HG03196 (cell line): ENCODE results near the gene RNF215.
"Not testable (repeated sequence)": the region's sequence is repeated elsewhere in the genome, so short reads cannot be mapped to it uniquely, and the experiment has no call there.

Source experiments
- ATAC-seq: cut with Tn5 transposase; IDR thresholded peaks from one replicate; pipeline ENCODE4 v1.9.1; 2021; ENCODE audit not compliant: unreplicated experiment

Gene RNF215

DNA sequence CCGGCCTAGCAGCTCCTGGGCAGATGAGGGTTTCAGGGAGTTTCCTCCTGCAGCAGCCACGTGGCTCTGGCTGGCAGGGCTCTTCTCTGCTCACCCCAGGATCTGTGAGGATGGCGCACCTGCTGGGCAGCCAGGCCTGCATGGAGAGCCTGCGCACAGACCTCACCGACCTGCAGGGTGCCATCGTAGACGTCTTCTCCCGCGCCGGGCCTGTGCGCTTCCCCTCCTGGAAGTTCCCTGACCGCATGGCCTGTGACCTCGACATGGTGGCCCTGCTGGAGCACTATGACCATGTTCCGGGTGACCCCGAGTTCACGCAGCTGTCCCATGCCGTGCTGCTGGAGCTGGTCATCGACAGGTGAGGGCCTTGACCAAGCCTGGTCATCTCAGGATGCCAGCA lies 21.3 kb downstream of the RNF215 start:
- no peak for ATAC-seq

DNA sequence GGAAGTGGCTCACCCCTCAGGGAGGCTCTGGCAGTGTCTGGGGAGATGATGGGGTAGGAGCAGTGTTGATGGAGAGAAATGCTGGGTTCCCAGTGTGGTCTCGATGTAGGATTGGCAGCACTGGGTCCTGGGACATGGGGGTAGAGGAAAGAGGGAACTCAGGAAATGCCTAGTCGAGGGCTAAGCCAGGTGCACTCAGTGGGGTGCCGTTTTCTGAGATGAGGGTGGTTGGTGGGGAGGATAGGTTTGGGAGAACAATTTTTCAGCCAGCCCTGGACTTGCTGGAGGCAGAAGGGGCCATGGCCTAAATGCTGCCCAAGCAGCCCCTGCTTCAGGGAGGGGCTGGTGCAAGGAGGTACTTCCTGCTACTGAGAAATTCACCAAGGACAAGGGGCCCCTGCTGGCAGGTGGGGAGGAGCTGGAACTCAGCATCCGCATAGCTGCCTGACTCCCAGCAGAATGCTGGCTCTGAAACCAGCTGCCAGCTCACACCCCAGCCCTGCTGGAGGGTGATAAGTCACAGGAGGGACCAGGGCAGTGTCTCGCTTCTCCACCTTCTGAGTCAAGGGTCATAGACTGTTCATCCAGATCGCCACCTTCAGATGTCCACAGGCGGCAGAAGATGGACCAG lies 24.4 kb downstream of the RNF215 start:
- ATAC-seq, result no peak

DNA sequence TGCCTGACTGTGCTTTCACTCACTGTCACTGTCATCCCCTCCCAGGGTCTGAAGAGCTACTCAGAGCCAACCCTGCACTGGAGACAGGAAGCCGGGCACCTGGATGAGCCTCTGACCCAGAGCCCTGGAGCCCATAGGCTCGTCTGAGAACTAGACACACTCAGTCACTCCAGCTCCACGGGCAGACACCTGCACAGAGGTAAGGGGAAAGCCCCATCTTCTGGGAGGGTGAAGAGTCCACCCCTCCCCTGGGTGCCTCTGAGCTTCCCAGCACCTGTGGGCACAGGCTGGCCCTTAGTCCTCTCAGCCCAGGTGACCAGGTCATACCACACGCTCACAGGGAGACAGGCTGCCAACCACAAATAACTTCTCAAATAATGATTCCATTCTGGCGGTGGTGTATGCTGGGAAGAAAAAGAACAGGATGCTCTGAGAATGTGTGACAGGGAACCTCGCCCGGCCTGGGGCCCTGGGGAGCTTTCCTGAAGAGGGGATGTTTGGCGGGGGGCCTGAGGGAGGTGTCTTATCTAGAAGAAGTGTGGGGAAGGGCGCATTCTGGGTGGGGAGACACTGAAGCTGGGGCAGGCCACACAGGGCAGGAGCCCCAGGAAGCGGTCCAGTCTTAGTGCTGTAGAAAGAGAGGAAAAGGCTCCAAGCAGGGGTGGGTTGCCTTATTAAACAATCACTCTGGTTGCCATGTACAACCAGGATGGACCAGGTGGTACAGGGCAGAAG lies 25.1 kb downstream of the RNF215 start:
- no peak for ATAC-seq

DNA sequence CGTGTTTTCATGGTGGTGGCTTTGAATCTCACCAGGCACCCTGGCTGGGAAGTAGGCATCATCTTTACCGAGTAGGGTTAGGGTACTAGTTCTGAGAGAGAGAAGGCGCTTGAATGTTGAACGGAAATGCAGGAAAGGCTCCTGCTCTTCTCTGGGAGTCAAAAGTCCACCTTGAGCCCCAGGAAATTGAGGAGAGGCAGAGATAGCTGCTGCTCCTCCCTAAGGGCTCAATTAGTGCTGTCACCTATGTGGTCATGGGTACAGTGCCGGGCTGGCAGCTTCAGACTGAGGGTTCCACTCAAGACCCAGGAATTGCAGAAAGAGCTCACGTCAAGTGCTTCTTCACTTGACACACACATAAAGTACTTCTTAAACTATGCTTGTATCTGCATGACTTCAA lies 28.7 kb downstream of the RNF215 start:
- ATAC-seq, result no peak

DNA sequence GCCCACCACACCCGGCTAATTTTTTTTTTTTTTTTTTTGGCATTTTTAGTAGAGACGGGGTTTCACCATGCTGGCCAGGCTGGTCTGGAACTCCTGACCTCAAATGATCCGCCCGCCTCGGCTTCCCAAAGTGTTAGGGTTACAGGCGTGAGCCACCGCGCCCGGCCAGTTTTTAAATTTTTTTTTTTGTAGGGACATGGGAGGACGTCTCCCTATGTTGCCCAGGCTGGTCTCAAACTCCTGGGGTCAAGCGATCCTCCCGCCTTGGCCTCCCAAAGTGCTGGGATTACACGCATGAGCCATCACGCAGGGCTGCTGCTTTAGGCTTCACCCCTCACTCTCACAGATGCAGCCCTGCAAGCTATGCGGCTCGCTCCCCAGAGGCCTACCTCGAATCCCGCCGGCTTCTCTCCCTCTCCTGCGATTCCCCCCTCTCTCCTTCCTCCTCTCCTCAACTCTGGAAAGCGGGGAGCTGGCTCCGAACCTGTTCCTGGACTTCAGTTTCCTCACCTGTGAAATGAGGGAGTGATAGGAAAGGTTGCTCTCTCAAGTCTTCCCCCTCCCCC lies 29.5 kb downstream of the RNF215 start:
- ATAC-seq, result no peak

DNA sequence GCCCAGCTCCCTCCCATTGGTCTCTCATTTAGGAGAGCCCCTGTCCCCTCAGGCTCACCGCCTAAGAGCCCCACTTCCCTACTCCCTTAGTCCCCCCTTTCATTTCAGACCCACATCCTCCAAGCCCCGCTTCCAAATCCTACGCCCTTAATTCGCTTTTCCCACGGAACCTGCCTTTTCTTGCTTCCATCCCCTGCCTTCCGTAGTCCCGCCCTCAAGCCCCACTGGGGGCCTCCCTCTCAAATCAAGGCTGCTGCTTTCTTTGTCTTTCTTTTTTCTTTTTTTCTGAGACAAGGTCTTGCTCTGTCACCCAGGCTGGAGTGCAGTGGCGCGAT lies 30.0 kb downstream of the RNF215 start:
- ATAC-seq, result no peak

DNA sequence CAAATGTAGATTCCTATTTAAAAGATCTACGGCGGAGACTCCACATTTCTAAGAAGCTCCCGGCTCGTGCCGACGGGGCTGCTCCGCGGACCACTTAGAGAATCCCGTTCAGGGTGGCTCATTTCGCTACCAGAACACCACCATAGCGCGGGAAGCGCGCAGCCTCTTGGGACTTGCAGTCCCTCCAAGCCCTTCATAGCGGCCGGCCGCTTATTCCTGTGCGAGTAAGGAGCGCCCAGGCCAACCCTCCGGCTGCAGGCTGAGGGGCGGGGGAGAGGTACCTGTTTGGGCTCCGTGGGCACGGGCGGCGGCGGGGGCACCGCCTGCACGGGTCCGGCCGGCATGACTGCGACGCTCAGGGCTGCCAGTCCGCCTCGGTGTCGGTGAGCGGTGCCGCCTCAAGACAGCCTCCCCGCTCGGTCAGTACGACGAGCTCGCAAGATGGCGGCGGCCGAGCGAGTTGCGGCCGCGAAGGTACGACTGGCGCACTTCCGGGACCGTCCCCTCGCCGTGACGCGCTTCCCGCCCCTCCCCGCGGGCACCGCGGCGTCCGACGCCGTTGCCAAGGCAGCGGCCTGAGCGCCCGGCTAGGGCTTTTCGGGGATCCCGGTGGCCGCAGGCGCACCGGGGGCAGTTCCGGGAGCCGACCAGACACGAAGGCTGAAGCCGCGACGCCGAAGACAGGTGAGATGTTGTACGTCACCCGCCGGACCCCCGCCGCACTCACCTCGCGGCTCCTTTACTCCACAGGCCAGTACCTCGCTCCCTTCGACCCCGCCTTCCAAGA lies 30.6 kb downstream of the RNF215 start, which contains the start of the genes CCDC157 and SF3A1:
Gene CCDC157 (plus strand): TSS at position 559 of the 787 bp plus-strand sequence. CDS start 8,994 bp downstream, outside the sequence.
Gene SF3A1 (minus strand): TSS at position 446 of the 787 bp plus-strand sequence. CDS start 102 bp downstream, at position 344.
- peak; percentile 90 for ATAC-seq

DNA sequence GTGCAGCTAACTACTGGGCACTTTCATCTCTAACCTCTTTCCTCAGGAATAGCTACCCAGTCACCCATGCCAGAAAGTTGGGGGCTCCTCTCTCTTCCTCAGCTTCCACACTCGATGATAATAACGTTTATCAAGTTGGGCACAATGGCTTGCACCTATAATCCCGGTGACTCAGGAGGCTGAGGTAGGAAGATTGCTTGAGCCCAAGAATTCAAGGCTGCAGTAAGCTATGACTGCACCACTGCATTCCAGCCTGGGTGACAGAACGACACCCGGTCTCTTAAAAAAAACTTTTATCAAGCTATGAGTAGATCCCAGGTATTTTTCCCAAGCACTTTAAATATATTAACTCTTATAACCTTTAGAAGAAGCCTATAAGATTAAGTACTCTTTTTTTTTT lies 32.6 kb downstream of the RNF215 start:
- no peak for ATAC-seq

DNA sequence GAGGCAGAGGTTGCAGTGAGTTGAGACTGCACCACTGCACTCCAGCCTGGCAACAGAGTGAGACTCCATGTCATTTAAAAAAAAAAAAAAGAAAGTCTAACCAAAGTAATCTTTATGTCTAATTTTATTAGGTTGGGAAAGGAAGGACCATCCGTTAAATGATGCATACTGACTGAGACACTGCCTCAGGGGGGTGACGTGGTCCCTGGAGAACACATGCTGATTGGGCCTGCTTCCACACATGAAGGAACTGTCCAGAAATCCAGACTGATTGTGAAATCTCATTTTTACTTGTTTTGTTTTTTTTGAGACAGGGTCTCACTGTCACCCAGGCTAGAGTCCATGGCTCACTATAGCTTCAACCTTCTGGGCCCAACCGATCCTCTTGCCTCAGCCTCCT lies 36.0 kb downstream of the RNF215 start:
- ATAC-seq, result no peak

DNA sequence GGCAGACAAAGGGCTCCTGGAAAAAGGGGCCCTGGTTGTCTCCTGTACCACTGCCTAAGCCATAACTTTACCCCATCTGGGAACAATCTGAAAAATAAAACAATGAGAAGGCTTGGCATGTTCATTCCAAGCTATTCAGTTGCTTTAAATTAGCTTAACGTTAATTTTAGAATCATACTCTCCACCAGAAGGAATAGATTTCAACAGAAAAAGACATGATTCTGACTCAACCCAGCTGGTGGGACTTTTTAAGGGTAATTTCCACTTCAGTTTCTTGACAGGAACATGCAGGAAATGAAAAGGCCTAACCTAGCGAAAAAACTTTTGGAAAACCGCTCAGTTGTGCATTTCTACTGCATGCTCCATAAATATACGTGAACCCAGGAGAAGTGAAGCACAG lies 38.4 kb downstream of the RNF215 start:
- no peak for ATAC-seq

DNA sequence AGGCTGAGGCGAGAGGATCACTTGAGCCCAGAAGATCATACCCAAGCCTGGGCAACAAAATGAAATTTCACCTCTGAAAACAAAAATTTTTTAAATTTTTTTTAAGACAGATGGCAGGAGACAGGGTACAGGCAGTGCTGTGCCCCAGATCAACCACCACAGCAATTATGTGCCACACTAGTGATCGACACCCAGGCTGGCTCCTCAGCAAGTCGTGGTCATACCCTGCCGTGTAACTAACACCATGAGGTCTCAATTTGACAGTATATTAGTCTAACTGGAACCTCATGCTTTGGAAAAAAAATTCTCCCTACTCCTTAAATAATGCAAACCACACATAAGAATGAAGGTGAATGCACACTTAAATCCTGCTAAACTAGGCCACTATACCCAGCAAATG lies 38.8 kb downstream of the RNF215 start:
- no peak for ATAC-seq

DNA sequence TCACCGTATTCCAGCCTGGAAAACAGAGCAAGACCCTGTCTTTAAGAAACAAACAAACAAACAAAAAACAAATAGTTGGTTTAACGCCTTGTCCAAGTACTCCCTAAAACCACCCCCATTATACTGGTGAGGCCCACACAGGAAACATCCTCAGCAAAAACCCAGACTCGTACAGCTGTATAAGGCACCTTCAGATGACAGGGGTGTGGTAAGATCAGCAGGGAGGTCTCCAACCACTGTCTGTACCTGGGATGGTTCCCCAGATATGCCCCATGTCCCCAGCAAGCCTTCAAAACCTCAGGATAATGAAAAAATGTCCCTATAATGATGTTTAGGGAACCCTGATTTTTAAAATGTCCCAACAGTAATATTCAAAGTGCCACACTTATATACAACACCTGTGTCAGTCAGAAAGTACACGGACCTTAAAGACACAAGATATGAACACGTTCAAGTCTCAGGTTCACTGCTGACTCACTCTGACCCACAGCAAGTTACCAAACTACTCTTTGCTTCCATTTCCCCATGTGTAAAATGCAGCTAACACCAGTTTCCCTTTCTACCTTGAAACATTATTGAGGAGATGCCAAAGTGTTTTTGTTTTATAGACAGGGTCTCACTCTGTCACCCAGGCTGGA lies 39.8 kb downstream of the RNF215 start:
- no peak for ATAC-seq

DNA sequence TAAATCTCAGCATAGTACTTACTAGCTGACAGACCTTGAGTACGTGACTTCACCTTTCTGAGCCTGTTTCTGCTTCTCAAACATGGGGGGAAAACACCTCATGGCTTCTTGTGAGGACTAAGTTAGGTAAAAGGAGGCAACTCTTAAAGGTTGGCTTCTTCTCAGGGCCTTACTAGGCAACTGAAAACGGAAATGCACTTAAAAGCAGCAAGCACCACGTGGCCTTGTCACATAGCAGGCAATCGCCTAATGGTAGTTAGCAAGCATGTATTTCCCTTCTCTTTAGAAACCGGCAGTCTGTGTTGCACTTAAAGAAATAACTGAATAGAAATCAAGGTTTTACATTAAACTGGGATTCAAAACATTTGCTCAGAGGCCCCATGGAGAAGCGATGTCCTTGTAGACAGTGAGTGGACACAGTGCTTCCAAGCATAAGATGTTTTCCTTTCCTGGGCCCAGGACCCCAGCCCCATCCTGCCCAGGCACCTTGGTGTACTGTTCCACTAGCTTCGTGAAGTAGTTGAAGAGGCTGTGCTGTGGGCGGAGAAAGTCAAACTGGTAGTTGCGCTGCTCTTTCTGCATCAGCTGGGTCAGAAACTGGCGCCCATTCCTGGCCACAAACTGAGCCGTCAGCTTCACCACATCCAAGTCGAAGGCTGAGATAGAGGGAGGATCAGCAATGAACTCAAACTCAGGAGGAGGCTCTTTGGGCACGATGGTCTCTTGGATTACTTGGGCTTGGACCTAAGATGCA lies 42.6 kb downstream of the RNF215 start:
- ATAC-seq, result no peak

DNA sequence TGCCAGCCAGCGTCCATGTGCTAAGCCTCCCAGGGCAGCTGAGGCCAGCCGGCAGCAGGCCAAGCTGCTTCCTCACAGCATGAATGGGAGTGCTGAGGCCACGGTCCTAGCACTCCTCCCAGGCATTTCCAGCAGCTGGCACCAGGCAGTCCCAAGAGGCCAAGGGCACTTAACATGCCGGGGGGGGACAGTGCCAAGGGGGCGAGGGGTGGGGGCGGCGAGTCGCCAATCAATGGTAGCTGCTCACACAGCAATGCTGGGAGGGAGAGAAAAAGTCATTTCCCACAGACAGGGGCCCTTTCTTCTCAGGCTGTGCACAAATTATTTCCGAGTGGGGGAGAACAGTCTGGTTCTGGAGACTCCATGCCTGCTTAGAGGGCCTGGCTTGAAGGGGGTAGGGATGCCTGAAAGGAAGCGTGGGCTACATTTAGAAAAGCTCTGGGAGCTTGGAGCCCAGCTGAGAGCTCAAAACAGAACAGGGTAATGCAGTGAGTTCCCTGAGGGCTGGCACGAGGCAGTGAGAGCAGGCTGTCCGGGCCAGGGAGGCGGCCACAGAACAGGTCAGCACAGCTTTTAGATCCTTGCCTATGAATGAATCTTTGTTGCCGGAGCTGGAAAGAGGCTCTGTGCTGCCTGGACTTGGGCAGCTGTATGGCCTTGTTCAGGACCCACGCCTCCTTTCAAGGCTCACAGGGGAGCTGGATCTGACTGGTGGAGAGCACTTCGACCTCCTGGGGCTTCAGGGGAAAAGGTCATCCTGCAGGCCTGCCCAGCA lies 46.1 kb downstream of the RNF215 start:
- no peak for ATAC-seq

DNA sequence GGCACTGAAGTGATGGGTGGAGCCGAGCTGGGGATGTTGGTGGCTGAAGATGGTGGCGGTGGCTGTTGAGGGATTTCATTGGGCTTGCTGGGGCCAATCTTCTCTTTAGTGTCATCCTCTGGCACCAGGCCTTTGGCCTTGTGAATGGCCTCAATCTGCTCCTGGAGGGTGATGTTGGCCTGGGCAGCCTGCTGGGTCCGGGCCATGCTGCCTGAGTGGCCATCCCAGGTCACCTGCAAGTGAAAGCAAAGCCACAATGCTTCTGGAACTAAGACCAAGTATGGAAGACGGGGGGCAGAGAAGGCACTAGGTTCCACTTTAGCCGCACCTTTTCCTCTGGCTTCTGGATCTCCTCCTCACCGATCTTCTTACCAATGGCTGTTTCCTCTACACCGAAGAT lies 48.4 kb downstream of the RNF215 start:
- no peak for ATAC-seq

DNA sequence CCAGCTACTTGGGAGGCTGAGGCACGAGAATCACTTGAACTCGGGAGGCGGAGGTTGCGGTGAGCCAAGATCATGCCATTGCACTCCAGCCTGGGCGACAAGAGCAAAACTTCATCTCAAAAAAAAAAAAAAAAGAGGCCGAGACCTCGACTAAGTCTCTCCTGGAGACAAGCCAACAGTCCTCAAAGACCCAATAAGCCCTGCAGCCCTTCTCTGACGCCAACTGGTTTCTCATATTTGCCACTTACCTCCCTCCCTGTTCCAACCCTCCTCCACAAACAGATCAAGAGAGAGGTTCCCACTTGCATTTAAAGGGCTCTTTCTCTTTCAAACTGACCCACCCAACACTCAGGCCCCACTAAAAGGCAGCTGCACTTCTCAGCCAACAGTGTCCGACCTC lies 48.9 kb downstream of the RNF215 start:
- not testable (repeated sequence) for ATAC-seq

DNA sequence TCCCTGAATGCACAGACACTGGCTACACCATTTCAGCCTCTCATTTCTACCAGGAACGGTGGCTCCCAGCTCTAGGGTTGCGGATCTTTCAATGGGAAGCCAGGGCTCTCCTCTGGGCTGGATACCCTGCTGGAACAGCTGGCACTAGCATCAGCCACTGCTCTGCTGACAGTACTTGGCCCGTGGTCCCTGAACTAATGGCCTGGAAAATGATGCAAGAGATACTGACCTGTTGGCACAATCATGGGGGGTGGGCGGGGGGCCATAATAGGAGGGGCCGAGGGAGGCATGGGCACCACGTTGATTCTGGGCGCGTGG lies 49.8 kb downstream of the RNF215 start:
- no peak for ATAC-seq

DNA sequence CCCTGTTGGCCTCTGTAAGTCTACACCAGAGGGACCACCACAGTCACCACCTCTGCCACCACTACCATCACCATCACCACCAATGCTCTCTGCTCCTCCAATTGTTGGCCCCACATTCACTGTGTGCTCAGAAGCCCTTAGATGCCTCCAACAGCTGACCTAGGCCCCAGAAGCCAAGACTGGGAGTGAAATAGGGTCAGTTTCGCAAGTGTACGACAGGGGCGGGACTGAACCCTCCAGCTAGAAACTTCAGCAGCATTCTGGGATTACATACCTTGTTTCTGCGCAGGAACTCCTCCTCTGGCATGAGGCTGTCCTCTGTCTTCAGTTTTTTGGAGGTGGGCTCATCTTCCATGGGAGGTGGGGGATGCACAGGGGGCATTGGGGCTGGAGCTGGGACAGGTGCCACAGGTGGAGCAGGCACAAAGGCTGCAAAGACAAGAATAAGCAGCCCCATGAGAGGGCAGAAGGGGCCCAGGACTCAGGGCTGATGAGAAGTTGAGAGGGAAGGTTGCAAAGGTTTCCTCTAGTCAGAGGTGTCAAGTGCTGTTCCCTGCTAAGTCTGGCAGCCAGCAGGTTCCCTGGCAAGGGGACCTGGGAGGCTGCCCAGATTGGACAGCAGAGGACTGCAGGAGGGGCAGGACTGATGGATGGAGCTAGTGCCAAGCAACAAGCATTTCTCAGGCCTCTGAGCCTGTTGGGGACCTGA lies 50.3 kb downstream of the RNF215 start:
- ATAC-seq, result no peak

DNA sequence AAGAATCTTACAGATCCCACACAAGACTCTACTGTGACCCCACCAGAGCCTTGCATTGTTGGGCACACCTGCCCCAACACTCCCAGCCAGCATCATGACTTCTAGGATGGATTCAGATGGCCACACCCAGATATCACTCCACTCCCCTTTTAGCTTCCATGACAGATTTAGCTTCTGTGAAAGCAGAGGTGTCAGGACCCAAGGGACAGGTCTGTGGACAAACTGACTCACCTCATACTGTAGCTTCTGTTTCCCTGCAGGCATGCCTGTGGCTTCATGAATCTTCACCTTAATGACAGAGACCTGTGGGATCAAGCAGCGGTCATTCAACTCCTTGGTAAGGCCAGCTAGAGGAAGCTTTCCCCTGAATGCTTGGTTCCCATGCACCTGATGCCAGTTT lies 52.0 kb downstream of the RNF215 start:
- no peak for ATAC-seq
